ENCODE data around the gene LDB3. TPM values are rescaled to one million over a fixed set of nuclear protein-coding genes. Genes with fewer than 3 reads are reported as not detected.

LDB3 gene
- polyA plus RNA-seq, 2 of the 4 experiments (the other 2 are of a cell fraction), result 0.13 TPM

DNA sequence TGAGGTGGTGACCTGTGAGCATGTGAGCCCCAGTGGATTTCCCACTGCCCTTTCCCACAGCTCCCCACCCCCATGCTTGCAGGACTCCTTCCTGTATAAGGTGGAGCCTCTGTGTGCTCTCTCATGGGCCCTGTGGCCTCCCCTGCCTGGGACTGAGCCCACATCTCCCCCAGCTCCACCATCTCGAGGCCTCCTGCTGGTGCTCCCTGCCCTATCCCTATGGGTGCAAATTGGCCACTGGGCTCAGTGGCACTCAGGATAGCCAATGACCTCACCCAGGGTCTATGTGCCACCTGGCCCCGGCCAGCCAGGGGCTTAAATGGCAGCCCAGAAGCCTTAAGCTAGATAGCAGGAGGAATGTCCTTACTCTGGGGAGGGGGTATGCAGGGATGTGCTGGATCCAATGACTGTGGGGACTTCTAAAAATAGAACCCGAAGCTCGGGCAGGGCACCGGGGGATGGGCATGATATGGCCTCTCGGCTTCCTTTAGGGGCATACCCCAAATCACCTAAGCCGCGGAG lies 2.0 kb downstream of the LDB3 start:
- 81% methylated on average over 6 of the region's 8 CpGs for WGBS (ENCODE audit: missing lambda C conversion rate)
- ChIA-PET POLR2A (no interaction called here), CTCF (interaction anchor here (1.2 to 1.9 kb wide), 2 partner anchors 17 to 19 kb away, joined by 4 to 5 read pairs; no protein-coding TSS in a partner anchor)
- Histone ChIP-seq H3K4me1 (0 out of 3 replicates have a peak, but pooled peaks cover 3% of the 10 kb centered on the region), H3K4me3 (no peak overlapping the region), H3K4me2 (no peak overlapping the region), H3K27ac (no peak overlapping the region), H3K9me3 (no peaks in the 10 kb centered on the region)
- ATAC-seq (no peak), FAIRE-seq (no peak), DNase-seq (ENCODE audit: low read depth in 1 of 2, low spot score in 1 of 2) (no peak)
- TF ChIP-seq SREBF2 (IDR thresholded peaks at IDR 0.05) (no peak), NPAS2 (CRISPR knock-in tag; IDR thresholded peaks at IDR 0.05; ENCODE audit: borderline replicate concordance) (no peak), POLR2AphosphoS2 (conservative IDR thresholded peaks at IDR 0.05; ENCODE audit: low read length) (no peak), FOSB (CRISPR knock-in tag; IDR thresholded peaks at IDR 0.05) (no peak), HOXB5 (CRISPR knock-in tag; IDR thresholded peaks at IDR 0.05) (no peak), HOXA7 (CRISPR knock-in tag; IDR thresholded peaks at IDR 0.05) (no peak), ZSCAN20 (CRISPR knock-in tag; IDR thresholded peaks at IDR 0.05) (no peak), TP53 (CRISPR knock-in tag; IDR thresholded peaks at IDR 0.05) (no peak), FOSL2 (IDR thresholded peaks at IDR 0.05) (no peak), FOSL2 (CRISPR knock-in tag; IDR thresholded peaks at IDR 0.05) (no peak)
- TF ChIP-seq, protein P1, sequence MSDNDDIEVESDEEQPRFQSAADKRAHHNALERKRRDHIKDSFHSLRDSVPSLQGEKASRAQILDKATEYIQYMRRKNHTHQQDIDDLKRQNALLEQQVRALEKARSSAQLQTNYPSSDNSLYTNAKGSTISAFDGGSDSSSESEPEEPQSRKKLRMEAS (IDR thresholded peaks at IDR 0.05), result no peak
- TF ChIP-seq, protein P2, sequence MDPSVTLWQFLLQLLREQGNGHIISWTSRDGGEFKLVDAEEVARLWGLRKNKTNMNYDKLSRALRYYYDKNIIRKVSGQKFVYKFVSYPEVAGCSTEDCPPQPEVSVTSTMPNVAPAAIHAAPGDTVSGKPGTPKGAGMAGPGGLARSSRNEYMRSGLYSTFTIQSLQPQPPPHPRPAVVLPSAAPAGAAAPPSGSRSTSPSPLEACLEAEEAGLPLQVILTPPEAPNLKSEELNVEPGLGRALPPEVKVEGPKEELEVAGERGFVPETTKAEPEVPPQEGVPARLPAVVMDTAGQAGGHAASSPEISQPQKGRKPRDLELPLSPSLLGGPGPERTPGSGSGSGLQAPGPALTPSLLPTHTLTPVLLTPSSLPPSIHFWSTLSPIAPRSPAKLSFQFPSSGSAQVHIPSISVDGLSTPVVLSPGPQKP (IDR thresholded peaks at IDR 0.05; ENCODE audit: low read depth, low read length), result no peak

DNA sequence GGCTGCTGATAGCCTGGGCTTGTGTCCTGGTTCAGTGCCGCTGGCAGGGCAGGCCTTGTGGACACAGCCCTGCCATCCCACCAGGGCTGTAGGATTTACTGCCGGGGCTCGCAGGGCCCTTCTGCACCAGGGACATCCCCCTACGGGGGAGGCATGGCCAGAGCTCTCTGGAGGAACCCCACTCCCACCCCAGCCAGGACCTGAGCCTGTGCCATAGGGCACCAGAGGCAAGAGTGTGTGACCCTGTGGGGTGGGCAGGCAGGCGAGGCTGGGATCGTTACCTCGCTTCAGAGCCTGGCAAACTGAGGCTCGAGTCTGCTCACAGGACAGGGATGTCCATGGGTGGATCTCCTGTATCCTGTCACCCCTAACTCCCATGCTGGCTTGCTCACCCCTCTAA lies 2.6 kb downstream of the LDB3 start:
- no peak overlapping the region for H3K4me3 ChIP-seq
- 0 out of 3 replicates have a peak, but pooled peaks cover 3% of the 10 kb centered on the region for H3K4me1 ChIP-seq
- CTCF ChIA-PET, result interaction anchor here (1.2 to 1.9 kb wide), 4 partner anchors 13 to 268 kb away, joined by 3 to 5 read pairs (median 4); no protein-coding TSS in a partner anchor
- FAIRE-seq (no peak), ATAC-seq (no peak), DNase-seq (ENCODE audit: low read depth in 1 of 2, low spot score in 1 of 2) (no peak)
- POLR2A ChIA-PET, result no interaction called here
- 92% methylated on average over 2 of the region's 8 CpGs for whole genome bisulfite sequencing (ENCODE audit: missing lambda C conversion rate)
- H3K27ac ChIP-seq, result no peak overlapping the region
- H3K4me2 ChIP-seq, result no peak overlapping the region
- TF ChIP-seq NR3C1 (IDR thresholded peaks at IDR 0.05) (no peak), HEYL (CRISPR knock-in tag; IDR thresholded peaks at IDR 0.05) (no peak), MAZ (IDR thresholded peaks at IDR 0.05; ENCODE audit: borderline replicate concordance, low read depth, low read length) (no peak), KDM5A (IDR thresholded peaks at IDR 0.05) (no peak), RCOR1 (IDR thresholded peaks at IDR 0.05; ENCODE audit: low read depth, low read length) (no peak), EHMT2 (IDR thresholded peaks at IDR 0.05; ENCODE audit: low read depth) (no peak), CEBPB (IDR thresholded peaks at IDR 0.05) (no peak), CHD4 (IDR thresholded peaks at IDR 0.05; ENCODE audit: borderline replicate concordance) (no peak), TP53 (CRISPR knock-in tag; IDR thresholded peaks at IDR 0.05) (no peak), MAFK (IDR thresholded peaks at IDR 0.05; ENCODE audit: partially characterized antibody) (no peak), PHF8 (IDR thresholded peaks at IDR 0.05; ENCODE audit: borderline replicate concordance, low read depth) (no peak), ZNF302 (CRISPR knock-in tag; IDR thresholded peaks at IDR 0.05) (no peak), SREBF2 (IDR thresholded peaks at IDR 0.05) (no peak), NPAS2 (CRISPR knock-in tag; IDR thresholded peaks at IDR 0.05; ENCODE audit: borderline replicate concordance) (no peak)
- TF ChIP-seq, protein P3, sequence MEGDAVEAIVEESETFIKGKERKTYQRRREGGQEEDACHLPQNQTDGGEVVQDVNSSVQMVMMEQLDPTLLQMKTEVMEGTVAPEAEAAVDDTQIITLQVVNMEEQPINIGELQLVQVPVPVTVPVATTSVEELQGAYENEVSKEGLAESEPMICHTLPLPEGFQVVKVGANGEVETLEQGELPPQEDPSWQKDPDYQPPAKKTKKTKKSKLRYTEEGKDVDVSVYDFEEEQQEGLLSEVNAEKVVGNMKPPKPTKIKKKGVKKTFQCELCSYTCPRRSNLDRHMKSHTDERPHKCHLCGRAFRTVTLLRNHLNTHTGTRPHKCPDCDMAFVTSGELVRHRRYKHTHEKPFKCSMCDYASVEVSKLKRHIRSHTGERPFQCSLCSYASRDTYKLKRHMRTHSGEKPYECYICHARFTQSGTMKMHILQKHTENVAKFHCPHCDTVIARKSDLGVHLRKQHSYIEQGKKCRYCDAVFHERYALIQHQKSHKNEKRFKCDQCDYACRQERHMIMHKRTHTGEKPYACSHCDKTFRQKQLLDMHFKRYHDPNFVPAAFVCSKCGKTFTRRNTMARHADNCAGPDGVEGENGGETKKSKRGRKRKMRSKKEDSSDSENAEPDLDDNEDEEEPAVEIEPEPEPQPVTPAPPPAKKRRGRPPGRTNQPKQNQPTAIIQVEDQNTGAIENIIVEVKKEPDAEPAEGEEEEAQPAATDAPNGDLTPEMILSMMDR (IDR thresholded peaks at IDR 0.05), result no peak
- TF ChIP-seq, protein P1 (IDR thresholded peaks at IDR 0.05), result no peak
- H3K9me3 ChIP-seq, result no peaks in the 10 kb centered on the region

Data from A549 (cell line).